H1 (cell line): ENCODE data around the gene ITGA11. TPM values are rescaled to one million over a fixed set of nuclear protein-coding genes. Genes with fewer than 3 reads are reported as not detected.

Source experiments
- CTCF ChIA-PET: fragments of 300-600 bp; sonication (Branson Sonifier 250); formaldehyde crosslinking; loops from one replicate; lab custom pipeline; 2021; ENCODE audit not compliant: partially characterized antibody; lab: Charles Lee
- POLR2A ChIA-PET: fragments of 300-600 bp; sonication (Branson Sonifier 250); formaldehyde crosslinking; loops from one replicate; lab custom pipeline; 2021; ENCODE audit warnings: inconsistent platforms; ENCODE audit not compliant: partially characterized antibody; lab: Charles Lee
- DNase-seq, 2 experiments: peaks; one replicate each; pipeline versions ENCODE4 v3.0.0 to v3.0.0-alpha.2; 2010 to 2022; ENCODE audit warnings: low spot score in 2 of 2, low read depth in 1 of 2, mixed read lengths in 1 of 2
- FAIRE-seq: peaks from 2 replicates; lab custom pipeline; 2011; peaks lifted over from hg19 to GRCh38; lab: Jason Lieb, UNC
- H2AFZ ChIP-seq: 2 replicates; pipeline ENCODE4 v1.8.1; 2012; ENCODE audit warnings: low read length, inconsistent platforms
- H2AK5ac ChIP-seq: 2 replicates; pipeline ENCODE4 v1.6.1; 2013; ENCODE audit warnings: low read depth, low read length
- H2BK120ac ChIP-seq: replicated peaks from 2 replicates; pipeline ENCODE3; 2013; ENCODE audit warnings: low read depth, low read length, inconsistent platforms
- H2BK12ac ChIP-seq: 2 replicates; pipeline ENCODE4 v1.6.1; 2013; ENCODE audit warnings: low read depth, low read length
- H2BK15ac ChIP-seq: 2 replicates; pipeline ENCODE4 v1.6.1; 2013; ENCODE audit warnings: low read length
- H2BK20ac ChIP-seq: 2 replicates; pipeline ENCODE4 v1.6.1; 2013; ENCODE audit warnings: low read length
- H2BK5ac ChIP-seq: 2 replicates; pipeline ENCODE4 v1.6.1; 2013; ENCODE audit warnings: low read depth, low read length
- H3K14ac ChIP-seq: 2 replicates; pipeline ENCODE4 v1.6.1; 2013; ENCODE audit warnings: inconsistent platforms; ENCODE audit not compliant: insufficient read length
- H3K18ac ChIP-seq: 2 replicates; pipeline ENCODE4 v1.6.1; 2013; ENCODE audit warnings: low read length; ENCODE audit errors: extremely low read depth
- H3K23ac ChIP-seq: 2 replicates; pipeline ENCODE4 v1.6.1; 2013; ENCODE audit warnings: inconsistent platforms; ENCODE audit not compliant: insufficient read length
- H3K23me2 ChIP-seq: 2 replicates; pipeline ENCODE4 v1.6.1; 2013; ENCODE audit warnings: low read depth, low read length
- H3K27ac ChIP-seq: 2 replicates; pipeline ENCODE4 v1.6.1; 2011; ENCODE audit warnings: low read depth, low read length, inconsistent platforms
- H3K27me3 ChIP-seq, 4 experiments: replicated peaks in 1 of 4; 1 replicate in 1 of 4; 2 replicates in 3 of 4; pipeline versions ENCODE4 v1.6.1 to v1.8.1; 2011 to 2013; ENCODE audit warnings: low read length in 3 of 4, mild to moderate bottlenecking in 3 of 4, inconsistent platforms in 2 of 4, mixed read lengths in 2 of 4, moderate library complexity in 1 of 4; ENCODE audit not compliant: control insufficient read depth in 3 of 4, insufficient read depth in 3 of 4; ENCODE audit errors: extremely low read depth in 1 of 4
- H3K36me3 ChIP-seq, 4 experiments: 2 replicates each; pipeline versions ENCODE4 v1.6.1 to v1.8.1; 2011 to 2013; ENCODE audit warnings: mild to moderate bottlenecking in 4 of 4, low read length in 3 of 4, moderate library complexity in 2 of 4, control low read depth in 1 of 4, inconsistent platforms in 1 of 4; ENCODE audit not compliant: insufficient read depth in 4 of 4, control insufficient read depth in 2 of 4
- H3K4ac ChIP-seq: replicated peaks from 2 replicates; pipeline ENCODE3; 2013; ENCODE audit warnings: low read length, low read depth, mixed read lengths, inconsistent platforms; ENCODE audit not compliant: insufficient read length
- H3K4me1 ChIP-seq, 4 experiments: replicated peaks in 1 of 4; 1 replicate in 1 of 4; 2 replicates in 3 of 4; pipeline versions ENCODE4 v1.6.1 to v1.8.1; 2011 to 2013; ENCODE audit warnings: low read length in 3 of 4, inconsistent platforms in 2 of 4, mixed read lengths in 1 of 4; ENCODE audit not compliant: insufficient read depth in 4 of 4, control insufficient read depth in 3 of 4
- H3K4me2 ChIP-seq, 2 experiments: 2 replicates each; pipeline versions ENCODE4 v1.6.1 to v1.8.1; 2011 to 2013; ENCODE audit warnings: low read depth in 2 of 2, low read length in 2 of 2, control low read depth in 1 of 2, inconsistent platforms in 1 of 2, mild to moderate bottlenecking in 1 of 2; ENCODE audit not compliant: insufficient read depth in 1 of 2
- H3K4me3 ChIP-seq, 4 experiments: fragments of 200-600, 300-600 bp in 1 of 4; sonication (generic), shearing (Covaris generic), sonication (Bioruptor Twin) in 1 of 4; 2 replicates each; pipeline versions ENCODE4 v1.5.1 to v1.8.1; 2011 to 2016; ENCODE audit warnings: low read length in 4 of 4, low read depth in 3 of 4, control low read depth in 2 of 4, inconsistent platforms in 2 of 4, mild to moderate bottlenecking in 2 of 4, mixed read lengths in 1 of 4, moderate library complexity in 1 of 4; ENCODE audit not compliant: insufficient read depth in 2 of 4; ENCODE audit errors: extremely low read depth in 1 of 4
- H3K56ac ChIP-seq: replicated peaks from 2 replicates; pipeline ENCODE3; 2013; ENCODE audit warnings: low read depth, mild to moderate bottlenecking, mixed read lengths, low read length, inconsistent platforms; ENCODE audit not compliant: insufficient read length
- H3K79me1 ChIP-seq: 2 replicates; pipeline ENCODE4 v1.6.1; 2013; ENCODE audit warnings: low read depth, low read length, control low read depth
- H3K79me2 ChIP-seq, 2 experiments: 2 replicates each; pipeline versions ENCODE4 v1.6.1 to v1.8.1; 2012 to 2013; ENCODE audit warnings: low read length in 2 of 2, mild to moderate bottlenecking in 2 of 2, inconsistent platforms in 1 of 2; ENCODE audit not compliant: insufficient read depth in 2 of 2, control insufficient read depth in 1 of 2
- H3K9ac ChIP-seq, 4 experiments: replicated peaks in 1 of 4; 1 replicate in 1 of 4; 2 replicates in 3 of 4; pipeline versions ENCODE4 v1.6.1 to v1.8.1; 2011 to 2013; ENCODE audit warnings: low read depth in 3 of 4, low read length in 3 of 4, control low read depth in 2 of 4, mild to moderate bottlenecking in 2 of 4, moderate library complexity in 2 of 4, inconsistent platforms in 1 of 4; ENCODE audit errors: extremely low read depth in 1 of 4
- H3K9me3 ChIP-seq, 2 experiments: 2 replicates each; pipeline versions ENCODE4 v1.6.1 to v1.8.1; 2012 to 2013; ENCODE audit warnings: mild to moderate bottlenecking in 2 of 2, moderate library complexity in 2 of 2, control low read depth in 1 of 2, inconsistent platforms in 1 of 2, low read depth in 1 of 2, low read length in 1 of 2, mixed read lengths in 1 of 2; ENCODE audit not compliant: insufficient read depth in 2 of 2
- H4K20me1 ChIP-seq, 2 experiments: replicated peaks in 1 of 2; 2 replicates each; pipeline versions ENCODE3 to v1.8.1; 2011 to 2013; ENCODE audit warnings: inconsistent platforms in 2 of 2, low read length in 2 of 2, mild to moderate bottlenecking in 1 of 2; ENCODE audit not compliant: insufficient read depth in 2 of 2, control insufficient read depth in 1 of 2
- H4K5ac ChIP-seq: 2 replicates; pipeline ENCODE4 v1.6.1; 2013; ENCODE audit warnings: low read length, low read depth, mixed read lengths, inconsistent platforms; ENCODE audit not compliant: insufficient read length
- H4K8ac ChIP-seq: 2 replicates; pipeline ENCODE4 v1.8.0; 2013; ENCODE audit warnings: mild to moderate bottlenecking, moderate library complexity, low read length, inconsistent platforms; ENCODE audit not compliant: insufficient read depth; ENCODE audit errors: extremely low read depth
- H4K91ac ChIP-seq: replicated peaks from 2 replicates; pipeline ENCODE3; 2013; ENCODE audit warnings: low read length, mixed read lengths, inconsistent platforms; ENCODE audit not compliant: insufficient read length
- ATF2 ChIP-seq: IDR thresholded peaks from 2 replicates; pipeline ENCODE4 v1.6.1; 2012; ENCODE audit warnings: low read length, inconsistent platforms
- CREB1 ChIP-seq: IDR thresholded peaks from 2 replicates; pipeline ENCODE4 v1.6.1; 2012; ENCODE audit warnings: inconsistent platforms
- E2F6 ChIP-seq: IDR thresholded peaks from 2 replicates; pipeline ENCODE4 v1.6.1; 2012; ENCODE audit warnings: inconsistent platforms
- EGR1 ChIP-seq: IDR thresholded peaks from 2 replicates; pipeline ENCODE4 v1.6.1; 2011; ENCODE audit warnings: low read depth, low read length, borderline replicate concordance
- EZH2 ChIP-seq: fragments of 200-600 bp; sonication (generic); IDR thresholded peaks from 2 replicates; pipeline ENCODE4 v1.7.1; 2012; ENCODE audit warnings: low read depth, mild to moderate bottlenecking, moderate library complexity, low read length, inconsistent platforms; ENCODE audit not compliant: severe bottlenecking
- SIRT6 ChIP-seq: IDR thresholded peaks from one replicate; pipeline ENCODE4 v1.7.1; 2012; ENCODE audit warnings: low read length, inconsistent platforms
- TAF1 ChIP-seq: IDR thresholded peaks from 2 replicates; pipeline ENCODE4 v1.6.1; 2011; ENCODE audit warnings: mild to moderate bottlenecking, low read depth, low read length
- TAF7 ChIP-seq: optimal IDR thresholded peaks from 2 replicates; pipeline ENCODE3; 2011; ENCODE audit warnings: low read depth, mild to moderate bottlenecking, inconsistent platforms, low read length, moderate library complexity, borderline replicate concordance
- TBP ChIP-seq: IDR thresholded peaks from 2 replicates; pipeline ENCODE4 v1.6.1; 2011; ENCODE audit warnings: low read depth, low read length, improper control_type of control experiment
- TCF12 ChIP-seq: IDR thresholded peaks from 2 replicates; pipeline ENCODE4 v1.6.1; 2011; ENCODE audit warnings: low read depth, mild to moderate bottlenecking, low read length
- USF2 ChIP-seq: IDR thresholded peaks from 2 replicates; pipeline ENCODE4 v1.6.1; 2011; ENCODE audit warnings: low read length, improper control_type of control experiment
- WGBS, 2 experiments: shearing (Covaris generic) in 1 of 2; methylation state at CpG; one replicate each; pipeline versions ENCODE4 v1.1.6 to v1.1.7; 2013 to 2015; ENCODE audit warnings: low lambda C conversion rate in 2 of 2, mixed read lengths in 2 of 2, inconsistent platforms in 1 of 2, low coverage in 1 of 2, missing lambda C conversion rate in 1 of 2; ENCODE audit not compliant: insufficient replicate concordance in 2 of 2, insufficient coverage in 1 of 2, insufficient read length in 1 of 2; ENCODE audit errors: extremely low coverage in 1 of 2, missing lambda C conversion rate in 1 of 2; 5-methylcytosine and 5-hydroxymethylcytosine counted together
- polyA plus RNA-seq, 7 experiments: library from polyadenylated mRNA; depleted of rRNA in 3 of 7; stranded (reverse) in 5 of 7; unstranded in 2 of 7; fragments of >200 nt in 5 of 7; fragments of 200-250 nt in 2 of 7; gene quantifications; 1 replicate in 5 of 7; 2 replicates in 1 of 7; 4 replicates in 1 of 7; pipeline versions ENCODE4 v1.2.1 to v1.2.3, GENCODE V29; 2011 to 2013; ENCODE audit warnings: missing spikeins in 2 of 7, mixed read lengths in 2 of 7
- total RNA-seq: library from RNA; stranded (reverse); fragmentation: NEBNext Ultra II Directional; extraction: Animal tissue kit (Norgen Biotek cat#: 25700); gene quantifications from 2 replicates; pipeline ENCODE4 v1.2.1, GENCODE V29; 2021

The ITGA11 gene
- total and polyA plus RNA-seq, 2 of the 8 experiments (the other 6 are each of a cell fraction or from before 2014, with no cell fraction given): 0.05 to 0.06 TPM

- Histone ChIP-seq H3K23me2 (peaks cover 8% of the 10 kb centered on the region; the same call in 1 of the 2 replicates), H3K4me3 (no peak overlapping the region), H2AFZ (no peak overlapping the region), H3K79me1 (no peaks in the 10 kb centered on the region), H3K9ac (no peak overlapping the region), H3K27me3 (peaks cover 24 to 34% (median 33%) of the 10 kb centered on the region in 4 experiments), H3K18ac (no peak overlapping the region), H2BK15ac (no peak overlapping the region), H3K4me1 (peaks cover 0 to 3% (median 1%) of the 10 kb centered on the region in 4 experiments; a peak in 3 of 7 replicates), H2AK5ac (no peak overlapping the region), H3K4ac (no peak overlapping the region), H4K91ac (no peak overlapping the region), H3K79me2 (no peaks in the 10 kb centered on the region), H3K23ac (no peak overlapping the region), H3K27ac (no peak overlapping the region), H3K4me2 (no peak overlapping the region), H4K8ac (no peak overlapping the region; the same call in 1 of the 2 replicates), H3K14ac (no peak overlapping the region), H4K20me1 (peaks cover under 1% of the 10 kb centered on the region in 2 experiments), H2BK12ac (no peak overlapping the region), H4K5ac (no peak overlapping the region), H3K56ac (no peak overlapping the region), H2BK5ac (no peak overlapping the region), H2BK20ac (no peak overlapping the region), H3K9me3 (no peaks in the 10 kb centered on the region), H3K36me3 (no peaks in the 10 kb centered on the region), H2BK120ac (no peak overlapping the region)
- ChIA-PET CTCF (interaction anchor here (1.0 to 2.1 kb wide), 3 partner anchors 9 to 121 kb away, joined by 4 to 6 read pairs (median 5); no protein-coding TSS in a partner anchor), POLR2A (no interaction called here)
- no peak for DNase-seq
- 86% methylated on average over 3 of the region's 3 CpGs; no CpG with 5 or more reads in 1 of the 2 experiments for WGBS, 2 experiments
- no peak for FAIRE-seq
- TF ChIP-seq EZH2 (no peak), TAF7 (no peak), EGR1 (no peak), CREB1 (no peak), TAF1 (no peak), TBP (no peak), SIRT6 (no peak), E2F6 (no peak), USF2 (no peak), ATF2 (no peak), TCF12 (no peak)
Observed at GRCh38 chr15:68427366-68427765, 4.6 kb downstream of the ITGA11 start.
